ENCODE data around the gene TSPAN5. TPM values are rescaled to one million over a fixed set of nuclear protein-coding genes. Genes with fewer than 3 reads are reported as not detected.

TSPAN5 gene
- total RNA-seq, 2 experiments from 2014 or later = 1.8 to 2.8 TPM

DNA sequence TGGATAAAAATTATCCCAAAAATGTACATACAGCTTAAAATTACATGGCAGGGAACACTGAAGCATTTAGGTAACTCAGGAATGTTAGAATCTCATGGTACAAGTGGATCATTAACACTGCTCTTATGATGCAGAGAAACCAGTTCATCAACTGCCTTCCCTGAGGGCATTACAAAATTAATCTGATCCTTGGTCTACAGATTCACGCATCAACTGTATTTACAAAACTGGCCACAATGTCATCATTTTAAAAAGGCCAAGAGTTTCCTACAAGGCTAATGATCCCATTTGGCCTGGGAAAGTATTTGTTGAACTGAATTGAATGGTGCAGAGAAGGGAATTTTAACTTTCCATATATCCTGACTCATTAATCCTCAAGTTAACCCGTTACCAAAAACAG is 84.6 kb downstream of the TSPAN5 start:
- H3K27ac ChIP-seq (ENCODE audit: low read depth in 1 of 2, low read length in 2 of 2) = no peak overlapping the region
- TF ChIP-seq, protein P1, sequence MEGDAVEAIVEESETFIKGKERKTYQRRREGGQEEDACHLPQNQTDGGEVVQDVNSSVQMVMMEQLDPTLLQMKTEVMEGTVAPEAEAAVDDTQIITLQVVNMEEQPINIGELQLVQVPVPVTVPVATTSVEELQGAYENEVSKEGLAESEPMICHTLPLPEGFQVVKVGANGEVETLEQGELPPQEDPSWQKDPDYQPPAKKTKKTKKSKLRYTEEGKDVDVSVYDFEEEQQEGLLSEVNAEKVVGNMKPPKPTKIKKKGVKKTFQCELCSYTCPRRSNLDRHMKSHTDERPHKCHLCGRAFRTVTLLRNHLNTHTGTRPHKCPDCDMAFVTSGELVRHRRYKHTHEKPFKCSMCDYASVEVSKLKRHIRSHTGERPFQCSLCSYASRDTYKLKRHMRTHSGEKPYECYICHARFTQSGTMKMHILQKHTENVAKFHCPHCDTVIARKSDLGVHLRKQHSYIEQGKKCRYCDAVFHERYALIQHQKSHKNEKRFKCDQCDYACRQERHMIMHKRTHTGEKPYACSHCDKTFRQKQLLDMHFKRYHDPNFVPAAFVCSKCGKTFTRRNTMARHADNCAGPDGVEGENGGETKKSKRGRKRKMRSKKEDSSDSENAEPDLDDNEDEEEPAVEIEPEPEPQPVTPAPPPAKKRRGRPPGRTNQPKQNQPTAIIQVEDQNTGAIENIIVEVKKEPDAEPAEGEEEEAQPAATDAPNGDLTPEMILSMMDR (IDR thresholded peaks at IDR 0.05) = no peak
- peaks cover 3% of the 10 kb centered on the region for H3K36me3 ChIP-seq (ENCODE audit: insufficient read depth, low read length)
- Mint-ChIP-seq H3K36me3 (ENCODE audit: low read depth) (peaks cover 4% of the 10 kb centered on the region), H3K27me3 (no peaks in the 10 kb centered on the region), H3K9me3 (no peaks in the 10 kb centered on the region), H3K4me3 (no peak overlapping the region), H3K27ac (no peak overlapping the region), H3K4me1 (ENCODE audit: low read depth) (peaks cover 33% of the 10 kb centered on the region)
- H3K9me3 ChIP-seq (ENCODE audit: control insufficient read depth in 1 of 2, insufficient read depth in 1 of 2, low read length in 2 of 2) = no peaks in the 10 kb centered on the region
- ChIA-PET CTCF (no interaction called here), POLR2A (no interaction called here)
- ATAC-seq (ENCODE audit: poor library complexity) = no peak
- H3K4me3 ChIP-seq (ENCODE audit: low read length) = no peak overlapping the region
- no peak for DNase-seq
- no peaks in the 10 kb centered on the region for H3K27me3 ChIP-seq (ENCODE audit: control insufficient read depth in 1 of 2, insufficient read depth in 2 of 2, low read length in 2 of 2)
- intact Hi-C loops (cut with DNase I, micrococcal nuclease) = no loop called here
- H3K4me1 ChIP-seq (ENCODE audit: insufficient read depth, low read length) = peaks cover 8% of the 10 kb centered on the region

DNA sequence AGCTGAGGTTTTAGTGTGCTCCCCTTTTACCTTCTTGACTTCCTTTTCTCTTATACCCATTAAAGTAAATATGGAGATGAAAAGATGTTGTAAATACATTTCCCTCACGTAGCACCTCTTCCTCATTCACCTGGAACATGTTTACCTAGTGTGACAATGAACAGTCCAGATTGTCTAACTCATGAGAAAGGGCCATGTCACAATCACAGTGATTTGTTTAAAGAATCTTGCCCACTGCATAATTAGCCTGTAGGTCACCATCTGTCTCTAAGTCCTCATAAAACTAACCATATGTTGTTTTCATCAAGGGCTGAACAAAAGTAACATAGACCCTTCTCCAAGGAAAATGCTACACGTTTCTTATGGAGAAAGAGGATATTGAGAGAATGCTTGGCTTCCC is 85.7 kb downstream of the TSPAN5 start:
- ATAC-seq (ENCODE audit: poor library complexity) (no peak), DNase-seq (no peak)
- Mint-ChIP-seq H3K4me1 (ENCODE audit: low read depth) (peaks cover 31% of the 10 kb centered on the region), H3K4me3 (no peak overlapping the region), H3K9me3 (no peaks in the 10 kb centered on the region), H3K36me3 (ENCODE audit: low read depth) (peaks cover 4% of the 10 kb centered on the region), H3K27me3 (no peaks in the 10 kb centered on the region), H3K27ac (no peak overlapping the region)
- Histone ChIP-seq H3K27me3 (ENCODE audit: control insufficient read depth in 1 of 2, insufficient read depth in 2 of 2, low read length in 2 of 2) (no peaks in the 10 kb centered on the region), H3K9me3 (ENCODE audit: control insufficient read depth in 1 of 2, insufficient read depth in 1 of 2, low read length in 2 of 2) (no peaks in the 10 kb centered on the region), H3K27ac (ENCODE audit: low read depth in 1 of 2, low read length in 2 of 2) (no peak overlapping the region), H3K4me1 (ENCODE audit: insufficient read depth, low read length) (no peaks in the 10 kb centered on the region), H3K36me3 (ENCODE audit: insufficient read depth, low read length) (peaks cover 3% of the 10 kb centered on the region), H3K4me3 (ENCODE audit: low read length) (no peak overlapping the region)
- ChIA-PET CTCF (no interaction called here), POLR2A (no interaction called here)
- TF ChIP-seq, protein P1 (IDR thresholded peaks at IDR 0.05) = no peak
- intact Hi-C loops (cut with DNase I, micrococcal nuclease) = no loop called here

DNA sequence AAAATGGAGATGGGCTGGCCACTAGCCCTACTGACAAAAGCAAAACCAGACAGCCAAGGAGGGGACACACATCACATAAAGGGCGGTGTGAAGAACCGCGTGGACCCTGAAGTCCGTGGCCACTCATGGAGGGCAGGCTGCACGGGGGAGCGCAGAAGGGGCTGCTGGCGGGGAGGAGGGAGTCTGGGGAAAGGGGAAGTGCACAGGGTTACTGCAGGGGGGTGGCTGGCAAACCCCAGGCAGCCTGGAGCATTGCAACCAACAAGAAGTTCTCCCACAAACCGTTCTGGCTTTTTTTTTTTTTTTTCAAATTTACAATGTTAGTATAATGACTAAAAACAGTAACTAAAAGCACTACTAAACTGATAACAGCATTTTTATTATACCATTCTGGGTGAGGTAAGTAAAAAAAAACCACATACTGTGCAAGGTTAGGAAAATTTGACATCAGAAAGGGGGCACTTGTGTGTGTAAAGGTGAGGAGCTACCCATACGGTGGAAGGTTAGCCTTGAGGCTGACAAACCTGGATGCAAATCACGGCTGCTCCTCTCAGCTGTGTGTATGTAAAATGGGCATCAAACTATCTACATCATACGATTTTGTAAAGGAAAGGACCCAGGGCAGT is 87.1 kb downstream of the TSPAN5 start:
- CTCF ChIA-PET = no interaction called here
- Histone ChIP-seq H3K36me3 (ENCODE audit: insufficient read depth, low read length) (peaks cover 3% of the 10 kb centered on the region), H3K27me3 (ENCODE audit: control insufficient read depth in 1 of 2, insufficient read depth in 2 of 2, low read length in 2 of 2) (no peaks in the 10 kb centered on the region), H3K9me3 (ENCODE audit: control insufficient read depth in 1 of 2, insufficient read depth in 1 of 2, low read length in 2 of 2) (no peaks in the 10 kb centered on the region), H3K27ac (ENCODE audit: low read depth in 1 of 2, low read length in 2 of 2) (no peak overlapping the region), H3K4me1 (ENCODE audit: insufficient read depth, low read length) (no peaks in the 10 kb centered on the region), H3K4me3 (ENCODE audit: low read length) (no peak overlapping the region)
- Mint-ChIP-seq H3K36me3 (ENCODE audit: low read depth) (peaks cover 4% of the 10 kb centered on the region), H3K4me1 (ENCODE audit: low read depth) (peaks cover 43% of the 10 kb centered on the region), H3K27ac (no peak overlapping the region), H3K9me3 (no peaks in the 10 kb centered on the region), H3K4me3 (no peak overlapping the region), H3K27me3 (no peaks in the 10 kb centered on the region)
- POLR2A ChIA-PET = no interaction called here
- intact Hi-C loops (cut with DNase I, micrococcal nuclease) = no loop called here
- DNase-seq (no peak), ATAC-seq (ENCODE audit: poor library complexity) (no peak)
- TF ChIP-seq, protein P1 (IDR thresholded peaks at IDR 0.05) = no peak
